ENCODE results near the gene THEM5. TPM values are rescaled to one million over a fixed set of nuclear protein-coding genes. Genes with fewer than 3 reads are reported as not detected.

Gene THEM5
- total and polyA plus RNA-seq, 8 donors: not detected

GRCh38 chr1:151807766-151808165 lies 45.7 kb downstream of the THEM5 start:
- intact Hi-C loops (cut with DNase I; ENCODE audit: low total_unique reads): no loop called here
- TF ChIP-seq POLR2AphosphoS5 (IDR thresholded peaks at IDR 0.05) (no peak), EP300 (IDR thresholded peaks at IDR 0.05) (no peak)
- TF ChIP-seq, protein P1, sequence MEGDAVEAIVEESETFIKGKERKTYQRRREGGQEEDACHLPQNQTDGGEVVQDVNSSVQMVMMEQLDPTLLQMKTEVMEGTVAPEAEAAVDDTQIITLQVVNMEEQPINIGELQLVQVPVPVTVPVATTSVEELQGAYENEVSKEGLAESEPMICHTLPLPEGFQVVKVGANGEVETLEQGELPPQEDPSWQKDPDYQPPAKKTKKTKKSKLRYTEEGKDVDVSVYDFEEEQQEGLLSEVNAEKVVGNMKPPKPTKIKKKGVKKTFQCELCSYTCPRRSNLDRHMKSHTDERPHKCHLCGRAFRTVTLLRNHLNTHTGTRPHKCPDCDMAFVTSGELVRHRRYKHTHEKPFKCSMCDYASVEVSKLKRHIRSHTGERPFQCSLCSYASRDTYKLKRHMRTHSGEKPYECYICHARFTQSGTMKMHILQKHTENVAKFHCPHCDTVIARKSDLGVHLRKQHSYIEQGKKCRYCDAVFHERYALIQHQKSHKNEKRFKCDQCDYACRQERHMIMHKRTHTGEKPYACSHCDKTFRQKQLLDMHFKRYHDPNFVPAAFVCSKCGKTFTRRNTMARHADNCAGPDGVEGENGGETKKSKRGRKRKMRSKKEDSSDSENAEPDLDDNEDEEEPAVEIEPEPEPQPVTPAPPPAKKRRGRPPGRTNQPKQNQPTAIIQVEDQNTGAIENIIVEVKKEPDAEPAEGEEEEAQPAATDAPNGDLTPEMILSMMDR (IDR thresholded peaks at IDR 0.05): no peak
- H3K27me3 ChIP-seq: peaks cover 0 to 15% (median 0%) of the 10 kb centered on the region in 3 donors
- no peaks in the 10 kb centered on the region for H3K9me3 ChIP-seq
- H3K4me1 ChIP-seq: no peaks in the 10 kb centered on the region
- whole genome bisulfite sequencing, 5 donors: 40 to 78% (median 71%) methylated on average over 1 of the region's 1 CpG
- no peak overlapping the region for H3K4me3 ChIP-seq
- H3K36me3 ChIP-seq: peaks cover 0 to 33% (median 12%) of the 10 kb centered on the region in 4 donors
- H3K27ac ChIP-seq: no peak overlapping the region
- no peak for DNase-seq

- WGBS, 5 donors: 68 to 92% (median 71%) methylated on average over 4 to 5 of the region's 5 CpGs
- no peak overlapping the region for H3K27ac ChIP-seq
- H3K36me3 ChIP-seq: peaks cover 0 to 33% (median 12%) of the 10 kb centered on the region in 4 donors
- no peaks in the 10 kb centered on the region for H3K9me3 ChIP-seq
- H3K4me1 ChIP-seq: no peaks in the 10 kb centered on the region
- H3K4me3 ChIP-seq: no peak overlapping the region
- no peak for TF ChIP-seq POLR2AphosphoS5 (IDR thresholded peaks at IDR 0.05)
- TF ChIP-seq, protein P1 (IDR thresholded peaks at IDR 0.05): no peak
- TF ChIP-seq EP300 (IDR thresholded peaks at IDR 0.05): no peak
- TF ChIP-seq POLR2A (IDR thresholded peaks at IDR 0.05): no peak
- intact Hi-C loops (cut with DNase I; ENCODE audit: low total_unique reads): no loop called here
- H3K27me3 ChIP-seq: peaks cover 0 to 20% (median 0%) of the 10 kb centered on the region in 3 donors
- no peak for DNase-seq
Observed at GRCh38 chr1:151807131-151807530, 46.4 kb downstream of the THEM5 start.

DNA sequence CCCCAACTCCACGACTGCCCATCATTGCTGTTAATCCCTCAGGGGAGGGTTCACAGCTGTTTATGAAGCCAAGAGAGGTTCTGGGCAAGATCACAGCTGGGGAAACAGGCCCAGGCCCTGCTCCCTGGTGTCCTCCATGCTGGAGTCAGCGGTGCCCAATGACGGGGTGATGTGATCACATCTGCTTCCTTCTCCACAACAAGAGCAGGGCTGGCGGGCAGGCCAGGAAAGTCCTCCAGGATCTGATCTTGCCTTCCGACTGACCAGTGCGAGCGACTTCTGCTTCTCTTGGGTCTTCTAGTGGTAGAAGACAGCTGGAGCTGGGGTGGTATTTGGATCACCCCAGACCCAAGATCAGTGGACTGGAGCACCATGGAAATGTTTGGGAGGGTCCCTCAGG lies 47.3 kb downstream of the THEM5 start:
- TF ChIP-seq EP300 (IDR thresholded peaks at IDR 0.05) (no peak), POLR2A (IDR thresholded peaks at IDR 0.05) (no peak), POLR2AphosphoS5 (IDR thresholded peaks at IDR 0.05) (no peak)
- TF ChIP-seq, protein P1 (IDR thresholded peaks at IDR 0.05): no peak
- no peak for DNase-seq
- intact Hi-C loops (cut with DNase I; ENCODE audit: low total_unique reads): no loop called here

DNA sequence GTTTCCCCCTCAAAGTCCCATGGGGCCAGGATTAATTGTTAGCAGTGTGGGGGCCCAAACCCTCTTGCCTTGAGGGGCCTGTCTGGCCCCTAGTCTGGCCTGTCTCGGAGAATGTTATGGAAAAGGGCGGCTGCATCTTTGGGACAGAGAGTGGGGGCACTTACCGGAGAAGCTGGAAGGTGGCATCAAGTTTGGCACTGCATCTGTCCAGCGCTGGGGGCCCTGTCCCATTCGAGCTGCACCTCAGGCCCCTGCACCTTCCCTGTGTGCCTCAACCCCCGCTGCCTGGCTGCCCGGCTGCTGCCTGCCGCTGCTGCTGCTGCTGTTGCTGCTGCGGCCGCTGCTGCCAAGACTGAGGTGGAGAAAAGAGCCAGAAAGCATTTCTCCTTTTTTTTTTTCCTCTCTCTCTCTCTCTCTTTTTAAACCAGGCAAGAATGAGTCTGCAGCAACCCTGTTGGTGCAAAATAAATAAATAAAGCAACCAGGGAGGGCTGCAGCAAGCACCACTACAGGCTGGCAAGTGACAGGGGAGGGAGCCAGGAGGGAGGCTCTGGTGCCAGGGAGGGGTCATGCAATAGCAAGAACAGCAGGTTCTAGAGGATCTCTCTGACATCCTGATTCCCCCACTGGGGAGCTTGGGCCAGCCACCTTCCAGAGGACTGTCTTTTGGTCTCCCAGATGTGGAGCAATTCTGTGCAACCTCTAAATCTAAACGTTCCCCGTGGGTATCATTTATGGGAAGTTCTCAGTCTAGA lies 48.3 kb downstream of the THEM5 start, which contains the start of gene LINGO4:
TSS of gene LINGO4 (minus strand) at position 354 of the 755 bp plus-strand sequence. CDS start 2,715 bp downstream, outside the sequence.
- TF ChIP-seq, protein P1 (IDR thresholded peaks at IDR 0.05): no peak
- no peak for TF ChIP-seq POLR2A (IDR thresholded peaks at IDR 0.05)
- TF ChIP-seq POLR2AphosphoS5 (IDR thresholded peaks at IDR 0.05): no peak
- TF ChIP-seq EP300 (IDR thresholded peaks at IDR 0.05): no peak
- WGBS, 5 donors: 40 to 57% (median 54%) methylated on average over 10 to 12 of the region's 12 CpGs
- intact Hi-C loops (cut with DNase I; ENCODE audit: low total_unique reads): no loop called here
- Histone ChIP-seq H3K27ac (no peak within 1 kb of the TSS), H3K9me3 (no peaks in the 10 kb centered on the region), H3K36me3 (peaks cover 0 to 22% (median 12%) of the 10 kb centered on the region in 4 donors), H3K4me1 (no peaks in the 10 kb centered on the region), H3K4me3 (no peak within 1 kb of the TSS), H3K27me3 (peaks cover 0 to 38% (median 0%) of the 10 kb centered on the region in 3 donors)
- no peak for DNase-seq

More for the DNA sequence above, 47.3 kb downstream of the THEM5 start:
- WGBS, 5 donors: 58 to 85% (median 80%) methylated on average over 5 to 7 of the region's 7 CpGs
- Histone ChIP-seq H3K4me1 (no peaks in the 10 kb centered on the region), H3K36me3 (peaks cover 0 to 31% (median 12%) of the 10 kb centered on the region in 4 donors), H3K4me3 (no peak overlapping the region), H3K9me3 (no peaks in the 10 kb centered on the region), H3K27ac (no peak overlapping the region), H3K27me3 (peaks cover 0 to 30% (median 0%) of the 10 kb centered on the region in 3 donors)

All from stomach (tissue), 9 donors.